GM04504 (cell line): Measurements from ENCODE around the gene LASP1NB.
A peak's percentile ranks its signal among the peaks of the same experiment; 100 is the strongest.

Source experiments
- DNase-seq: peaks from one replicate; pipeline ENCODE4 v3.0.0-alpha.2; 2012; ENCODE audit warnings: low read depth

The LASP1NB gene

DNA sequence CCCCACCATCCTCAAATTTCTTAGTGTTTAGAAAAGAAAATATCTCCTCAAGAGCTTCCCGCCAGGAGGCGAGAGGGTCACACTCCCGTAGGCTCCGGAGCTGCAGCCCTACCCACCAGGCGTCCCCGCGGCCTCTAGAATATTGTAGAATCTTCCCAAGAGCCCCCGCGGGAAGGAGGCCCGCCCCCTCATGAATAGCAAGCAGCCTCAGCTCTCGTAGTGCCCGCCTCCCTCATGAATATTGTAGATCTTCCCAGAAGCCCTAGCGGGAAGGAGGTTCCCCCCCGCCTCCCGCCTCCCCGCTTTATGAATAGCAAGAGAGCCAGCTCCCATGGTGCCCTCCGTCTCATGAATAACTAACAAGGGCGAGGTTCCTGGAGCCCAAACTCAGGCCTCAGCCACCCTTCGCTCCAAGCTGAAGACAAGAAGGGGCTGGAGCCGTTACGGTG is 41.9 kb downstream of the LASP1NB start, which contains the start of gene FBXO47:
TSS of gene FBXO47 (minus strand) at position 114 of the 449 bp plus-strand sequence. CDS start 4,378 bp downstream, outside the sequence.
- peak; percentile 62 for DNase-seq

DNA sequence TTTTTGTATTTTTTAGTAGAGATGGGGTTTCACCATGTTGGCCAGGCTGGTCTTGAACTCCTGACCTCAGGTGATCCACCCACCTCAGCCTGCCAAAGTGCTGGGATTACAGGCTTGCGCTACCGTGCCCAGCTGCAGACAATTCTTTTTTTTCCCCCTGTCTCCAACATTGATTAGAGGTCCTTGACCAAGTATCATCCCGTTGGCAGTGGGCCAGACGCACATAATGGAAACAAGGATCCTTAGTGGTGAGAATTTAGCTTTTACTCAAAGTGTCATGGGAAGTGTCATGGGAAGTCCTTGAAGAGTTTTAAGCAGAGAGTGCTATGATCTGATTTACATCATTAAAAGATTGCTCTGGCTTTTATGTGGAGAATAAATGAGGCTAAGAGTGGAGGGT is 43.9 kb downstream of the LASP1NB start:
- no peak for DNase-seq

DNA sequence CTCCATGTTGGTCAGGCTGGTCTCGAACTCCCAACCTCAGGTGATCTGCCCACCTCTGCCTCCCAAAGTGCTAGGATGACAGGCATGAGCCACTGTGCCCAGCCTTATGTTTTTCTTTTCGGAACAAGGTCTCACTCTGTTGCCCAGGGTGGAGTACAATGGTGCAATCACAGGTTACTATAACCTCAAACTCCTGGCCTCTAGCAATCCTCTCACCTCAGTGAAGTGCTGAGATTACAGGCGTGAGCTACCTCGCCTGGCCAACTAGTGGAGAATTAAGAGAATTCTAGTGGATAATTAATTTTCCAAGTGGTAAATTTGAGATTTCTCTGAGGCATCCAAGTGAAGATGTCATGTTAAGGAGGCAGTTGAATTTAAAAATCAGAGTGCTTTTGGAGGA is 44.7 kb downstream of the LASP1NB start:
- no peak for DNase-seq

DNA sequence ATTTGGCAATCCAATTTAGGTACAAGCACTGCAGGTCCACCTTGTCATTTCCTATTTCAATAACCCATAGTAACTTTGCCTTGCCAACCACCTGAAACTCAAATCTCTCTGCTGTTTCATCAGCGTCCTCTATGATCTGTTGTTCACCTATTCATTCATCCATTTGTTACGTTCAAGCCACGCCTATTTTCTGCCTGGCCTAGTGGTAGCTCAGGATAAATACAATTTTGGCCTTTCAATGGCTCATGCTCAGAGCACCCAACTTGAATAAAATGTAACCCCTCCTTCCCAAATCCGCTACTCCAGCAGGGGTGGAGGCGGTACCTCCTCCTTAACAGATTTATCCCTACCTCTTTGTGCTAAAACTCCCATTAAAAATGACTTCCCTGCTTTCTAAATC is 45.4 kb downstream of the LASP1NB start:
- no peak for DNase-seq

DNA sequence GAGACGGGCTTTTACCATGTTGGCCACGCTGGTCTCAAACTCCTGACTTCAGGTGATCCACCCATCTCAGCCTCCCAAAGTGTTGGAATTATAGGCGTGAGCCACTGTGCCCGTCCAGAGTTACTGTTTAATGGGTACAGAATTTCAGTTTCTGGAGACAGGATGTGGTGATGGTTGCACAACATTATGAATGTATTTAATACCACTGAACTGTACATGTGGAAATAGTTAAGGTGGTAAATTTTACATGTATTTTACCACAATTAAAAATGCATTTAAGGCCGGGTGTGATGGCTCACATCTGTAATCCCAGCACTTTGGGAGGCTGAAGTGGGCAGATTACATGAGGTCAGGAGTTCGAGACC is 50.8 kb downstream of the LASP1NB start:
- peak; percentile 53 for DNase-seq

DNA sequence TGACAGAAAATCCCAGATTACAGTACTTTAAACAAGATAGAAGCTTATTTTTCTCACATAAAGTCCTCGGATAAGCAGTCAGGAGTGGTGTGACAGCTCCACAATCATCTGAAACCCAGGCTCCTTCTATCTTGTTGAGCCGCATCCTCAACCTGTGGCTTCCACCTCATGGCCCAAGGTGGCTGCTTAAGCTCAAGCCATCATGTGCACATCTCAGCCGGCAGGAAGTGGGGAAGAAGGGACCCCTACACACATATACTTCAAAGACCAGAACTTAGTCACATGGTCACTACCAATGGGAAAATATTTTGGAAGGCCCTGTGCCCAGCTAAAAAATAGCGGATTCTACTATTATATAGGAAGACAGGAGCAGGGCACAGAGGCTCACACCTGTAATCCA is 52.8 kb downstream of the LASP1NB start:
- no peak for DNase-seq
